ENCODE data around the gene NTN3.

NTN3 gene

GRCh38 chr16:2505695-2506094, 34.6 kb downstream of the NTN3 start:
- no peak for DNase-seq (ENCODE audit: low read depth)
- no peak for TF ChIP-seq CTCF (IDR thresholded peaks at IDR 0.05; ENCODE audit: insufficient read depth, low read depth, low read length, missing control alignments)
- H3K4me3 ChIP-seq (ENCODE audit: low read depth, low read length) = no peak overlapping the region

GRCh38 chr16:2507052-2507659, 36.1 kb downstream of the NTN3 start:
- peak; percentile 79 for DNase-seq (ENCODE audit: low read depth)
- TF ChIP-seq CTCF (IDR thresholded peaks at IDR 0.05; ENCODE audit: insufficient read depth, low read depth, low read length, missing control alignments) = peak; percentile 14
- H3K4me3 ChIP-seq (ENCODE audit: low read depth, low read length) = no peak overlapping the region

- no peak overlapping the region for H3K4me3 ChIP-seq (ENCODE audit: low read depth, low read length)
- no peak for DNase-seq (ENCODE audit: low read depth)
- TF ChIP-seq CTCF (IDR thresholded peaks at IDR 0.05; ENCODE audit: insufficient read depth, low read depth, low read length, missing control alignments) = no peak
Measured at GRCh38 chr16:2507665-2508064, 36.6 kb downstream of the NTN3 start.

- H3K4me3 ChIP-seq (ENCODE audit: low read depth, low read length) = no peak overlapping the region
- DNase-seq (ENCODE audit: low read depth) = no peak
- no peak for TF ChIP-seq CTCF (IDR thresholded peaks at IDR 0.05; ENCODE audit: insufficient read depth, low read depth, low read length, missing control alignments)
Measured at GRCh38 chr16:2508722-2509400, 37.8 kb downstream of the NTN3 start.

- no peak overlapping the region for H3K4me3 ChIP-seq (ENCODE audit: low read depth, low read length)
- TF ChIP-seq CTCF (IDR thresholded peaks at IDR 0.05; ENCODE audit: insufficient read depth, low read depth, low read length, missing control alignments) = no peak
- no peak for DNase-seq (ENCODE audit: low read depth)
Measured at GRCh38 chr16:2511128-2511800, 40.2 kb downstream of the NTN3 start.

GRCh38 chr16:2511996-2512734, 41.1 kb downstream of the NTN3 start:
- no peak for TF ChIP-seq CTCF (IDR thresholded peaks at IDR 0.05; ENCODE audit: insufficient read depth, low read depth, low read length, missing control alignments)
- DNase-seq (ENCODE audit: low read depth) = no peak
- H3K4me3 ChIP-seq (ENCODE audit: low read depth, low read length) = no peak overlapping the region
